GM19035 (cell line): ENCODE measurements around the gene OR13A1.
"Not testable (repeated sequence)": the region's sequence is repeated elsewhere in the genome, so short reads cannot be mapped to it uniquely, and the experiment has no call there.

Experiments used
- ATAC-seq: cut with Tn5 transposase; IDR thresholded peaks from one replicate; pipeline ENCODE4 v1.9.1; 2021; ENCODE audit not compliant: unreplicated experiment

Gene OR13A1

GRCh38 chr10:45315508-45315907, at the start of gene OR13A1:
OR13A1 (minus strand) TSS chr10:45315608; CDS start chr10:45304422, 11,186 bp downstream.
- ATAC-seq, result no peak

- ATAC-seq, result not testable (repeated sequence)
These were observed 46.8 kb upstream of the OR13A1 start for GRCh38 chr10:45361983-45362799.

- not testable (repeated sequence) for ATAC-seq
These were observed 43.6 kb upstream of the OR13A1 start for GRCh38 chr10:45358961-45359360.

- no peak for ATAC-seq
These were observed 40.1 kb upstream of the OR13A1 start for GRCh38 chr10:45355494-45355893.

GRCh38 chr10:45354261-45354660, 38.9 kb upstream of the OR13A1 start:
- ATAC-seq, result no peak

- peak; percentile 45 for ATAC-seq
These were observed 37.8 kb upstream of the OR13A1 start for GRCh38 chr10:45353186-45353585.

GRCh38 chr10:45348196-45348765, 32.9 kb upstream of the OR13A1 start:
- not testable (repeated sequence) for ATAC-seq

- not testable (repeated sequence) for ATAC-seq
These were observed 32.1 kb upstream of the OR13A1 start for GRCh38 chr10:45347464-45347863.

GRCh38 chr10:45346652-45347335, 31.4 kb upstream of the OR13A1 start:
- not testable (repeated sequence) for ATAC-seq

GRCh38 chr10:45340420-45340819, 25.0 kb upstream of the OR13A1 start:
- ATAC-seq, result not testable (repeated sequence)

- no peak for ATAC-seq
These were observed 24.5 kb upstream of the OR13A1 start for GRCh38 chr10:45339894-45340293.

- not testable (repeated sequence) for ATAC-seq
These were observed 16.4 kb upstream of the OR13A1 start for GRCh38 chr10:45331824-45332223.

GRCh38 chr10:45326864-45327263, 11.5 kb upstream of the OR13A1 start:
- ATAC-seq, result not testable (repeated sequence)

- no peak for ATAC-seq
These were observed 9.7 kb upstream of the OR13A1 start for GRCh38 chr10:45325116-45325515.

- ATAC-seq, result no peak
These were observed 4.3 kb upstream of the OR13A1 start for GRCh38 chr10:45319702-45320101.

- ATAC-seq, result no peak
These were observed 2.0 kb downstream of the OR13A1 start for GRCh38 chr10:45313264-45313873.

GRCh38 chr10:45308707-45309106, 6.7 kb downstream of the OR13A1 start:
- ATAC-seq, result no peak

- ATAC-seq, result no peak
These were observed 12.8 kb downstream of the OR13A1 start for GRCh38 chr10:45302573-45302972.

- not testable (repeated sequence) for ATAC-seq
These were observed 17.0 kb downstream of the OR13A1 start for GRCh38 chr10:45298341-45298955.

GRCh38 chr10:45294681-45295080, 20.7 kb downstream of the OR13A1 start:
- ATAC-seq, result no peak

- ATAC-seq, result no peak
These were observed 28.4 kb downstream of the OR13A1 start for GRCh38 chr10:45286980-45287379.
